ENCODE data around the gene ATP8A1.
"Not testable (repeated sequence)": the region's sequence is repeated elsewhere in the genome, so short reads cannot be mapped to it uniquely, and the experiment has no call there.

The ATP8A1 gene

GRCh38 chr4:42513748-42514492 lies 143.0 kb downstream of the ATP8A1 start:
- Mint-ChIP-seq H3K4me1 (peaks cover 3 to 5% of the 10 kb centered on the region in 2 donors), H3K4me3 (no peak overlapping the region), H3K36me3 (peaks cover 4 to 19% of the 10 kb centered on the region in 2 donors), H3K27ac (no peak overlapping the region), H3K9me3 (no peaks in the 10 kb centered on the region), H3K27me3 (no peaks in the 10 kb centered on the region)
- ATAC-seq (replicated peaks) (no peak), DNase-seq (no peak)

- Mint-ChIP-seq H3K9me3 (no peaks in the 10 kb centered on the region), H3K4me1 (peaks cover 3 to 5% of the 10 kb centered on the region in 2 donors), H3K36me3 (peaks cover 5 to 24% of the 10 kb centered on the region in 2 donors), H3K4me3 (no peak overlapping the region), H3K27ac (no peak overlapping the region), H3K27me3 (no peaks in the 10 kb centered on the region)
- no peak for DNase-seq
- ATAC-seq (replicated peaks): no peak
Measured at GRCh38 chr4:42512226-42512625, 144.7 kb downstream of the ATP8A1 start.

- DNase-seq (no peak), ATAC-seq (replicated peaks) (no peak)
- no peaks in the 10 kb centered on the region for H3K27me3 Mint-ChIP-seq
- H3K9me3 Mint-ChIP-seq: no peaks in the 10 kb centered on the region
- H3K27ac Mint-ChIP-seq: no peak overlapping the region
- no peaks in the 10 kb centered on the region for H3K4me1 Mint-ChIP-seq
- H3K4me3 Mint-ChIP-seq: no peak overlapping the region
- peaks cover 6 to 36% of the 10 kb centered on the region in 2 donors for H3K36me3 Mint-ChIP-seq
Measured at GRCh38 chr4:42510225-42510624, 146.7 kb downstream of the ATP8A1 start.

GRCh38 chr4:42501624-42502401 lies 155.1 kb downstream of the ATP8A1 start:
- no peak for DNase-seq
- H3K27ac Mint-ChIP-seq: no peak overlapping the region
- no peaks in the 10 kb centered on the region for H3K9me3 Mint-ChIP-seq
- H3K4me3 Mint-ChIP-seq: no peak overlapping the region
- H3K4me1 Mint-ChIP-seq: peaks cover 0 to 2% of the 10 kb centered on the region in 2 donors
- H3K27me3 Mint-ChIP-seq: no peaks in the 10 kb centered on the region
- H3K36me3 Mint-ChIP-seq: peaks cover 19 to 38% of the 10 kb centered on the region in 2 donors
- no peak for ATAC-seq (replicated peaks)

GRCh38 chr4:42498040-42498439 lies 158.9 kb downstream of the ATP8A1 start:
- H3K4me1 Mint-ChIP-seq: peaks cover 0 to 2% of the 10 kb centered on the region in 2 donors
- no peaks in the 10 kb centered on the region for H3K27me3 Mint-ChIP-seq
- H3K36me3 Mint-ChIP-seq: peaks cover 18 to 26% of the 10 kb centered on the region in 2 donors
- H3K9me3 Mint-ChIP-seq: no peaks in the 10 kb centered on the region
- ATAC-seq (replicated peaks) (no peak), DNase-seq (no peak)
- H3K4me3 Mint-ChIP-seq: no peak overlapping the region
- H3K27ac Mint-ChIP-seq: no peak overlapping the region

- Mint-ChIP-seq H3K36me3 (peaks cover 13 to 27% of the 10 kb centered on the region in 2 donors), H3K4me1 (peaks cover 0 to 5% of the 10 kb centered on the region in 2 donors), H3K27ac (no peak overlapping the region), H3K9me3 (no peaks in the 10 kb centered on the region), H3K27me3 (no peaks in the 10 kb centered on the region), H3K4me3 (no peak overlapping the region)
- ATAC-seq (replicated peaks) (no peak), DNase-seq (no peak)
Measured at GRCh38 chr4:42497142-42497910, 159.6 kb downstream of the ATP8A1 start.

- H3K27me3 Mint-ChIP-seq: no peaks in the 10 kb centered on the region
- ATAC-seq (replicated peaks) (no peak), DNase-seq (no peak)
- no peak overlapping the region for H3K27ac Mint-ChIP-seq
- H3K36me3 Mint-ChIP-seq: peaks cover 15 to 41% of the 10 kb centered on the region in 2 donors
- no peak overlapping the region for H3K4me3 Mint-ChIP-seq
- H3K9me3 Mint-ChIP-seq: no peaks in the 10 kb centered on the region
- peaks cover 13 to 25% of the 10 kb centered on the region in 2 donors for H3K4me1 Mint-ChIP-seq
Measured at GRCh38 chr4:42492962-42493361, 163.9 kb downstream of the ATP8A1 start.

GRCh38 chr4:42490015-42490414 lies 166.9 kb downstream of the ATP8A1 start:
- Mint-ChIP-seq H3K4me1 (peaks cover 14 to 25% of the 10 kb centered on the region in 2 donors), H3K27me3 (no peaks in the 10 kb centered on the region), H3K27ac (no peak overlapping the region), H3K9me3 (no peaks in the 10 kb centered on the region), H3K4me3 (peak overlapping the region in 1 of 2 donors; percentile 8), H3K36me3 (peaks cover 3 to 25% of the 10 kb centered on the region in 2 donors)
- ATAC-seq (replicated peaks) (no peak), DNase-seq (no peak)

GRCh38 chr4:42489095-42489494 lies 167.8 kb downstream of the ATP8A1 start:
- no peak overlapping the region for H3K4me3 Mint-ChIP-seq
- DNase-seq (no peak), ATAC-seq (replicated peaks) (no peak)
- no peak overlapping the region for H3K27ac Mint-ChIP-seq
- peaks cover 5 to 29% of the 10 kb centered on the region in 2 donors for H3K36me3 Mint-ChIP-seq
- no peaks in the 10 kb centered on the region for H3K9me3 Mint-ChIP-seq
- H3K27me3 Mint-ChIP-seq: no peaks in the 10 kb centered on the region
- peaks cover 14 to 25% of the 10 kb centered on the region in 2 donors for H3K4me1 Mint-ChIP-seq

- H3K9me3 Mint-ChIP-seq: no peaks in the 10 kb centered on the region
- peak overlapping the region in 1 of 2 donors; percentile 40 for H3K4me3 Mint-ChIP-seq
- H3K4me1 Mint-ChIP-seq: peaks cover 14 to 25% of the 10 kb centered on the region in 2 donors
- ATAC-seq (replicated peaks) (no peak), DNase-seq (no peak)
- peaks cover 10 to 29% of the 10 kb centered on the region in 2 donors for H3K36me3 Mint-ChIP-seq
- peak overlapping the region; percentile 28 for H3K27ac Mint-ChIP-seq
- H3K27me3 Mint-ChIP-seq: no peaks in the 10 kb centered on the region
Measured at GRCh38 chr4:42488554-42488953, 168.4 kb downstream of the ATP8A1 start.

GRCh38 chr4:42488114-42488513 lies 168.8 kb downstream of the ATP8A1 start:
- Mint-ChIP-seq H3K4me1 (peaks cover 14 to 25% of the 10 kb centered on the region in 2 donors), H3K4me3 (no peak overlapping the region), H3K36me3 (peaks cover 11 to 30% of the 10 kb centered on the region in 2 donors), H3K27me3 (no peaks in the 10 kb centered on the region), H3K27ac (peak overlapping the region; percentile 28), H3K9me3 (no peaks in the 10 kb centered on the region)
- ATAC-seq (replicated peaks) (peak; percentile 68 to 78), DNase-seq (no peak)

- no peaks in the 10 kb centered on the region for H3K9me3 Mint-ChIP-seq
- peaks cover 14 to 20% of the 10 kb centered on the region in 2 donors for H3K4me1 Mint-ChIP-seq
- no peak overlapping the region for H3K4me3 Mint-ChIP-seq
- DNase-seq: no peak
- peaks cover 17 to 32% of the 10 kb centered on the region in 2 donors for H3K36me3 Mint-ChIP-seq
- H3K27me3 Mint-ChIP-seq: no peaks in the 10 kb centered on the region
- no peak for ATAC-seq (replicated peaks)
- no peak overlapping the region for H3K27ac Mint-ChIP-seq
Measured at GRCh38 chr4:42487230-42487629, 169.7 kb downstream of the ATP8A1 start.

GRCh38 chr4:42486156-42486555 lies 170.7 kb downstream of the ATP8A1 start:
- not testable (repeated sequence) for H3K27ac Mint-ChIP-seq; H3K27me3 Mint-ChIP-seq; ATAC-seq (replicated peaks); DNase-seq; H3K9me3 Mint-ChIP-seq; H3K4me3 Mint-ChIP-seq
- Mint-ChIP-seq H3K36me3 (peaks cover 17 to 32% of the 10 kb centered on the region in 2 donors), H3K4me1 (peaks cover 14 to 20% of the 10 kb centered on the region in 2 donors)

- ATAC-seq (replicated peaks) (no peak), DNase-seq (no peak)
- H3K4me3 Mint-ChIP-seq: no peak overlapping the region
- H3K36me3 Mint-ChIP-seq: peaks cover 17 to 26% of the 10 kb centered on the region in 2 donors
- H3K4me1 Mint-ChIP-seq: peaks cover 7 to 8% of the 10 kb centered on the region in 2 donors
- H3K9me3 Mint-ChIP-seq: no peaks in the 10 kb centered on the region
- no peaks in the 10 kb centered on the region for H3K27me3 Mint-ChIP-seq
- no peak overlapping the region for H3K27ac Mint-ChIP-seq
Measured at GRCh38 chr4:42484630-42485029, 172.3 kb downstream of the ATP8A1 start.
